Activated CD4-positive, CD25-positive, alpha-beta regulatory T cell treated with anti-CD3 and anti-CD28 coated beads, Interleukin-2, amount 50 U/mL, for 72 hours (primary cell): ENCODE measurements around the gene SRSF3.
"Not testable (repeated sequence)": the region's sequence is repeated elsewhere in the genome, so short reads cannot be mapped to it uniquely, and the experiment has no call there.

ENCODE experiments used
- DNase-seq: peaks from one replicate; pipeline ENCODE4 v3.0.0; 2021

The SRSF3 gene

DNA sequence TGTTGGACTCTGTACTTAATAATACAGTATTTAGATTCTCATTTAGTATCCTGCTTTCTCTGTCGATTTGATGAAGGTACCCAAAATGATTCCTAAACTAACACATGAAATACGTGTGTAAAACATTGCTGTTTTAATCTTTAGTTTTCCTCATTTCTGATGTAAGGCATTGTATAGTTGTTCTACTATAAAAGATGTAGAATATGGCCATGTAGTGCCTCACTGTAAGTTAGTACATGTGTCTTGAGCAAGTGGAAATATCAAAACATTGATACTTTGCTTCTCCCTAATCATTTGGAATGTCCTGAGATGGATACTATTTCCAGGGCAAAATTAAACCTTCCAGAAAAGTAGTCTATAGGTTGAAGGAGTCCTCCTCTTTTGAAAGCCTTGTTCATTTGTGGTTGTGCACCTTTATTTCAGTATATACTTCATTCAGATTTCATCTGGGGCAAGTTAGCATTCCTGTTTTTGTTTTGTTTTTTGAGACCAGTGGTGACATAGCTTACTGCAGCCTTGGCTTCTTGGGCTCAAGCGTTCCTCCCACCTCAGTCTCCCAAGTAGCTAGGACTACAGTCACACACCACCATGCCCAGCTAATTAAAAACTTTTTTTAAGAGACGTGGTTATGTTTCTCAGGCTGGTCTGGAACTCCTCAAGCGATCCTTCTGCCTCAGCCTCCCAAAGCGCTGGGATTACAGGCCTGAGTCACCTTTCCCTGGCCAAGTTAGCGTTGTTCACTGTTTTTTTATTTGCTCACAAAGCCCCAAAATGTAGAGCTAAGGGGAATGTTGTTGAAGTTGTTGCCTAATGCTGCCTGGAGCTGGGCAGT, 11.6 kb downstream of the SRSF3 start:
- no peak for DNase-seq

DNA sequence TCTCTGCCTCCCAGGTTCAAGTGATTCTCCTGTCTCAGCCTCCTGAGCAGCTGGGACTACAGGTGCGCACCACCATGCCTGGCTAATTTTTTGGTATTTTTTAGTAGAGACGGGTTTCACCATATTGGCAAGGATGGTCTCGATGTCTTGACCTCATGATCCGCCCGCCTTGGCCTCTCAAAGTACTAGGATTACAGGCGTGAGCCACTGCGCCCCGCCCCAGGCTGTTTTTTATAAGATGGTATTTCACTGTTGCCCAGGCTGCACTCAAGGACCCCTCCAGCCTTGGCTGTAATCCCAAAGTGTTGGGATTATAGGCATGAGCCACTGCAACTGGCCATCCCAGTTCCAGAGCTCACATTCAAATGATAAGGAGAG, 13.1 kb downstream of the SRSF3 start:
- peak; percentile 27 for DNase-seq

DNA sequence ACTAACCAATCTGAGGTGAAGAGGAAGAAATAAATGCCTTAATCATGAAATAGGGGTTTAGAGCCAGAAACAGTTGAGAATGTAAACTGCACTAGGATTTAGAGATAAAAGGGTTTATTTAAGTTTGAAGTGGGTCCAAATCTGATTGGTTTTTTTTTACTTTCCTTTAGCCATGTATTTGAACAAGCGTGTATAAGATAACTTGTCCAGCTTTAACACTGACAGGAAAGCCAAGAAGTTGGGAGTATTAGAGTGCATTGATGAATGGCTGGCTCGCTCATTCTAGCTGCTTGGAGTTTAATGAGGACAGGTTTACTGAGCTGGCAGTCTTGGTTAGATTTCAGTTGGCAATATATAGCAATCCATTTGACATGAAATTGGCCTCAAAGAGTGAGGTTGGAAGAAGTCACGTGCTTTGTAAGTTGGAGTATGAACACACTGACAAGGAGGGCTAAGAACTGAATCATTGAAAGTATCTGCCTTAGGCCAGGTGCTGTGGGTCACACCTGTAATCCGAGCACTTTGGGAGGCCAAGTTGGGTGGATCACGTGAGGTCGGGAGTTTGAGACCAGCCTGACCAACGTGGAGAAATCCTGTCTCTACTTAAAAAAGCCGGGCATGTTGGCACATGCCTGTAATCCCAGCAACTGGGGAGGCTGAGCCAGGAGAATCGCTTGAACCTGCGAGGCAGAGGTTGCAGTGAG, 13.7 kb downstream of the SRSF3 start:
- peak; percentile 3 for DNase-seq

DNA sequence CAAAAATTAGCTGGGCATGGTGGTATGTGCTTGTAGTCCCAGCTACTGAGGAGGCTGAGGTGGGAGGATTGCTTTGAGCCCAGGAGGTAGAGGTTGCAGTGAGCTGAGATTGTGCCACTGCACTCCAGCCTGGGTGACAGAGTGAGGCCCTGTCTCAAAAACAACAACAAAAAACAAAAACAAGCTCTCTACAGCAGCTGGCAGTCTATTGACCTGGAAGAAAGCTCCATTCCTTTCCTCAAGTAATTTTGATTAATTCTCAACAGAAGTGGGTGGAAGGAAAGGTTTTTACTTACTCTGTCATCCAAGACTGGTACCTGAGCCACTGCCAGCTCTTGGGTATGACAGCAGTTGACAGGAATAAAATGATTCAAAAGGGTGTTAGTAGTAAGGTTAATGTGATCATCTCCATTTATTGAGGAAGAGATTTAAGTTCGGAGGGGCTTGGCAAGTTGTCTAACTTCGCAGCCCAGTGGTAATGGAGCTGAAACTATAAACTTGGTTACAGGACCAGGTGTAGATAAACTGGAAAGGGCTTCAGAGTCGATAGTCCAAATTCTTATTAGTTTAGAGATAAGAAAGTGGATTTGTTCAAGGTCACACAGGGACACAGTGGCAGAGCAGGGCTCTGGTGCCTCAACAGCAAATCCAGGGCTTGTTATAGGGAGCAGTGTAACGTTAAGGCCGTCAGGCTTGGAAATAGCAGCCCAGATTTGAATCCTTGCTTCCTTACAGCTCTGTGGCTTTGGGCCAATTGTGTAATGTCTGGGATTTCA, 14.8 kb downstream of the SRSF3 start:
- DNase-seq = peak; percentile 6

DNA sequence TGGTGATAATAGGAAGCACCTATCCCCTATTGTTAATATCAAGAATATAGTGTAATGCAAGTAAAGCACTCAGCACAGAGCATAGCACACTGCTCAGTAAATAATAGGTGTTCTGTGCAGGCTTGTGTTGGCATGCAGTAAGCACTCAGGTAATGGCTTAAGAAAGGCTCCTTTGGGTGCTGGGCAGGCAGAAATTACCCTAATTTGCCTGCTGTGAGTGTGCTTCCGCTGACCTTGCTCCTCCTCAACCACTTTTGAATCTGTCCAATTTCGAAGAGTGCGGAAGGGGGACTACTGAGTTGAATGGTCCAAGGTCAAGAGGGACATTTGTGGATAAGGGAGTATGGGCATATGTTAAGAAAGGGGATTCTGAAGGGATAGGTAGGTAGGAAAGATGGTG, 15.4 kb downstream of the SRSF3 start:
- DNase-seq = no peak

DNA sequence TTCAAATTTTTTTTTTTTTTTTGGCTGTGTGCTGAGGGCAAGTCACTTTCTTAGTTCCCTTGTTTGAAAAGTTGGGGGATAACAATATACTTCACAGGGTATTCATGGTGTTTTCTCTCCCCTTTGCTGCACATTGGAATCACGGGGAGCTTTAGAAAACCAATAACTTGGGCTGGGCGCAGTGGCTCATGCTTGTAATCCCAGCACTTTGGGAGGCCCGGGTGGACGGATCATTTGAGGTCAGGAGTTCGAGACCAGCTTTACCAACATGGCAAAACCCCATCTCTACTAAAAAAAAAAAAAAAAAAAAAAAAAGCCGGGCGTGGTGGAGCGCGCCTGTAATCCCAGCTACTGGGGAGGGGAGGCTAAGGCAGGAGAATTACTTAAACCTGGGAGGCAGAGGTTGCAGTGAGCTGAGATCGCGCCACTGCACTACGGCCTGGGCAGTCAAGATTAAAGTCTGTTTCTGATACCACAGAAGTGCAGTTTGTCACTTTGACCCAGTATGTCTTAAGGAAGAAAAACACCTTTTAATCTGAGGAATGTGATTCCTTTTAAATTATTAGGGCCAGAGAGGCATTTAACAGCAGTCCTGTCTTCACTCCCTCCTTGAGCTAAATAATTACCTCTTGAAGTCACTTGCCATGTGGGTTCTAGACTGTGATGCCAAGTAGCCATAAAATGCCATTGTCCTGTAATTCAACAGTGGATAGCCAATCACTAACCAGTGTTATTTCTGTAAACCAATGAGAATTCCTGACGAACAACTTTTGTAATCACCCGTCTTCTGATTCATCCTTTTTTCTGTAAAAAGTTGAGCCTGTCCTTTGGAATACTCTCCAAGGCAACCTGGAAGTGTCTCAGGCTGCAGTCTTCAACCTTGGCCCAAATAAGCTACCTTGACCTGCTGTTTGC, 16.1 kb downstream of the SRSF3 start:
- DNase-seq = no peak

DNA sequence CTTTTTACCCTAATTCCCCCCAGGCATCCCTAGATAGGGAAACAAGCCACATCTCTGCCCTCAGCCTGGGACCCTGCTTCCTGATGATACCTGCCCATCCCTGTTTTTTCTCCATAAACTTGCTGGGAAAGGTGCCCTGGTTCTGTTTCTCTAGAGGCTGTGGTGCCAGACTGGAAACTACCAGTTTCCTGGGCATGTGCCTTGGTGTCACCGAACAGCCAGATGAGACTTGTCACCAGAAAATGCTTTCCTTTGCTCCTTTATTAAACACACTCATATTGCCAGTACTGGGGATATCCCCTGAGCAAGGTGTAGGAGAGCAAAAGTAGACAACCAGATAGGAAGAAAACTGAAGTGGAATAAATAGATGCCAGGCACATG, 16.8 kb downstream of the SRSF3 start:
- DNase-seq = no peak

DNA sequence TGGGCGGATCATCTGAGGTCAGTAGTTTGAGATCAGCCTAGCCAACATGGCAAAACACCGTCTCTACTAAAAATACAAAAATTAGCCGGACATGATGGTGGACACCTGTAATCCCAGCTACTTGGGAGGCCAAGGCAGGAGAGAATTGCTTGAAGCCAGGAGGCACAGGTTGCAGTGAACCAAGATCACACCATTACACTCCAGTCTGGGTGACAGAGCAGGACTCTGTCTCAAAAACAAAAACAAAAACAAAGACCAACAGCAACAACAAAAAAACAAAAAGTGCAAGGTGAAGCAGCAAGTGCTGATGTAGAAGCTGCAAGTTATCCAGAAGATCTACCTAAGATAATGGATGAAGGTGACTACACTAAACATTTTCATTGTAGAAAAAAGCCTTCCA, 17.5 kb downstream of the SRSF3 start:
- not testable (repeated sequence) for DNase-seq

DNA sequence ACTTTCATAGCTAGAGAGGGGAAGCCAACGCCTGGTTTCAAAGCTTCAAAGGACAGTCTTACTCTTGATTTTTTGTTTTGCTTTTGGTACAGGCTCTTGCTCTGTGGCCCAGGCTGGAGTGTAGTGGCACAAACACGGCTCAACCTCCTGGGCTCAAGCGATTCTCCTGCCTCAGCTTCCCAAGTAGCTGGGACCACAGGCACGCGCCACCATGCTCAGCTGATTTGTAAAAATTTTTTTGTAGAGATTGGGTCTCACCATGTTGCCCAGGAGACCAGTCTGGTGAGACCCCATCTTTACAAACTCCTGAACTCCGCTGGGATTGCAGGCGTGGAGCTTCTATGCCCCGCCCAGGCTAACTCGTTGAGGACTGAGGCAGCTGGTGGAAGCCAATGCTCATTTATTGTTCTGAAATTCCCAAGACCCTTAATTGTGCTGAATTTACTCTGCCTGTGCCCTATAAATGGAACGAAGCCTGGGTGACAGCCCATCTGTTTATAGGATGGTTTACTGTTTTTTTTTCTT, 18.0 kb downstream of the SRSF3 start:
- no peak for DNase-seq

DNA sequence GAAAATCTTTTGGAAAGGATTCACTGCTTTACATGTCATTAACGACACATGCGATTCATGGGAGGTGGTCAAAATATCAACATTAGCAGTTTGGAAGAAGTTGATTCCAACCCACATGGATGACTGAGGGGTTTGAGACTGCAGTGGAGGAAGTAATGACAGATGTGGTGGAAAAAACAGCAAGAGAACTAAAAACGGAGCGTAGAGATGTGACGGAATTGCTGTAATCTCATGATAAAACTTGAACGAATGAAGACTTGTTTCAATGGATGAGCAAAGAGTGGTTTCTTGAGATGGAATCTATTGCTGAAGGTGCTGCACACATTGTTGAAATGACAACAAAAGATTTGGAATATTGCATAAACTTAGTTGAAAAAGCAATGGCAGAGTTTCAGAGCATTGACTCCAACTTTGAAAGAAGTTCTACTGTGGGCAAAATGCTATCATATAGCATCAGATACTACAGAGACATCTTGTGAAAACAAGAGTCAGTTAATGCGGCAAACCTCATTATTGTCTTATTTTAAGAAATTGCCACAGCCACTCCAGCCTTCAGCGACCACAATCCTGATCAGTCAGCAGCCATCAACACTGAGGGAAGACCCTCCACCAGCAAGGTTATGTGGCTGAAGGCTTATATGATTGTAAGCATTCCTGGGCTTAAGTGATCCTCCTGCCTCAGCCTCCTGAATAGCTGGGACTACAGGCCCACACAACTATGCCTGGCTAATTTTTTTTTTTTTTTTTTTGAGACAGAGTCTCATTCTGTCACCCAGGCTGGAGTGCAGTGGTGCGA, 19.2 kb downstream of the SRSF3 start:
- no peak for DNase-seq

DNA sequence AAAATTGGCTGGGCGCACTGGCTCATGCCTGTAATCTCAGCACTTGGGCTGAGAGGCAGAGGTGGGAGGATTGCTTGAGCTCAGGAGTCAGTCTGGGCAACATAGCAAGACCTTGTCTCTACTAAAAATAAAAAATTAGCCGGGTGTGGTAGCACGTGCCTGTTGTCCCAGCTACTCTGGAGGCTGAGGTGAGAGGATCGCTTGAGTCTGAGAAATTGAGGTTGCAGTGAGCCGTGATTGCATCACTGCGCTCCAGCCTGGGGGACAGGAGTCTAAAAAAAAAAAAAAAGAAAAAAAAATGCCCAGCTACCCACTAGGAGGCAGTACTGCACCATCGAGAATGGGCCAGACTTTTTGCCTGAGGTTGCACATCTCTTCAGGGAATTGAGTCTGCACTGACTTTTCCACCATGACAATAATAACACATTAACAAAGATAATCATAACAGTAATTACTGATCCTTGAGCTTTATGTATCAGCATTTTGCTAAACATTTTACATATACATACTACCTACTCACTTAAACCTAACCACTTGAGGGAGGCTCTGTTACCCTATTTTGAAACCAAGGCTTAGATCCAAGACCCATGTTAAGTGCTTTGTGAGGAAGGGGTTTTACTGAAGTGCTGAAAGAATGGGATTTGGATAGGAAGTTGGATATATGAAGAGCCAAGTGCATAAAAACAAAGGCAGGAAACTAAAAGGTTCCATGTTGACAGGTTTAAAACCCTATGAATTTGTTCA, 21.0 kb downstream of the SRSF3 start:
- DNase-seq = peak; percentile 34

DNA sequence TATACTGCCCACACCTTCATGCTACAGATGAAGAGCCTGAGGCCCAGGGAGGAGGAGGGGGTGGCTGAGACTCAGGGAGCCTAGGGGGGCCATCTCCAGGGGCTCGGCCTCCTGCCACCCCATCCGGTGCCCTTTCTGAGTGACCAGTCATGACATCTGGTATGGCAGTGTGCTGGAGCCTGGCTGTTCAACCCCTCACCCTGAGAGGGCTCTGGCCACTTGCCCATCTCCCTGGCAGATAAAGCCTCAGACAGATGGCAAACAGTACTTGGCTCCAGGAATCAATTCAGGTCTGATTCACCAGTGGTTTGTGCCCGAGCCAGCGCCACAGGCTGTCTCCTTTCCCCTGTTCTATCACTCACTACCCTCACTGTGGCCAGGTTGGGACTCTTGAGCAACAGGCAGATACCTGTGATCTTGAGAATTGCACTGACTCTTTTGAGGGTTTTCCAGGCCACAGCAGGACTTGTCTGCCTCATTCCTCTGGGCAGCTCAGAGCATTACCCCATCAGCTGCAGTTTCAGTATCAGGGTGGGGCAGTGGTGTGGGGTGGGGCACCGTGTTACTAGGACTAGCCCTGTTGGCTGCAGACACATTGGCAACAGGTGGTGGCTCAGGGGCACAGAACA, 22.8 kb downstream of the SRSF3 start:
- DNase-seq = no peak

DNA sequence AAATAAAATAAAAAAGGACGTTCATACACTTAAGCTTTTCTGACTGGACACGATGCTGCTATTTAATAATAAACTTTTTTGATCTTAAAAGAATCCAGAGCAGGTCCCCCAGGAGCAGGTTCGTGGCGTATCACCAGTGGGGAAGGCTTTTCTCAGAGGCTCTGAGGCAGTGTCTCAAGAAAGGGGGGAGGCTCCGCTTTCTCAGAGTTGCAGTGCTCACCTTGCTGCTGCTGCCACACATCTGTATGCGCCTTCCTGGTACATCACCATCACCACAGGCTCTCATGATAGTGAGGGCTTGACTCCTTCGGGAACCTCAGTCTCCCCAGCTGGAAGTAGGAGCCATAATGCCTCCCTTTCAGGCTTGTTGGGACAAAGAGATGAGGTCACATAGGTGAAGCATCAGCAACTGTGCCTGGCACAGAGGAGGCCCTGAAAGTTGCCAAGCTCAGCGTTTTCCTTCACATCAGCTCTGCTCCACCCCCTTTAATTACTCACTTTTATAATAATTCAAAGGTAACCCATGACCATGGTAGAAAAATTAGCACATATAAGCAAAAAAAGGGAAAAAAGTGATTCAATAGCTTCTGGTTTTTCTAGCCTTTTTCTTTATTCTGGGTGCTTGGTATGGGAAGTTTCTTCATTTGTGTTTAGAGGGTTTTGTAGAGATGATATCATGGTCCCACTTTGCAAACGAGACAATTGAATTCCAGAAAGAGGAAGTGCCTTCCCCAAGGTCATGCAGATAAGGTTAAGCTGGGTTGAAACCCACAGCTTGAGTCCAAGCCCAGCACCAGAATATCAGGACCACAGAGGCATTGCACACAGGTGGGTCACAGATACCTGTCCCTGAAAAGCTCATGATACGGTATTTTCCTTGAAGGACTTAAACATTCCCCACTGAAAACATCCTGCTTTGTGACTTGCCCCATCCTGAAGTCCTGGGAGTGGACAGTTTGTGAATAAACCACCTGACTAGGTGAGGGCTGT, 24.5 kb downstream of the SRSF3 start:
- DNase-seq = no peak

DNA sequence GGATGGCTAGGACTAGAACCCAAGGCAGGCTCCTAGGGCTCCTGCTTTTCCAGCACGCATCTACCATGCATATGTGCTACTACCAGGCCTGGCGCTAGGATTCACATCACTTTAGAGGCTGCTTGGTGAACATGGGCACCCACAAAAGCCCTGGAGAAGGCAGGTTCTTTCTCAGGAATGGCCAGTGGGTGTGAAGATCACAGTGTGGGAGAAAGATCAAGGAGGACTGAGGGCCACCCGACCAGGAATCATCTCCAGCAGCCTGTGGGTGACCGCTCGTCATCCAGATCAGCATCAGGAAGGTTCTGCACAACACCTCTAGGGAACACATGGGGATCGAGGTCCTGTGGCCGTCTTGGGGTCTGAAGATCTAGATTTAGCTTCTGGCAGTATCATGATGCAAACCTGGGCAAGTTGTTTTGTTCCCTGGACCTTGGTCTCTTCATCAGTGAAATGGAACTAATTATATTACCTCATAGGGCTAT, 27.3 kb downstream of the SRSF3 start:
- DNase-seq = peak; percentile 1

DNA sequence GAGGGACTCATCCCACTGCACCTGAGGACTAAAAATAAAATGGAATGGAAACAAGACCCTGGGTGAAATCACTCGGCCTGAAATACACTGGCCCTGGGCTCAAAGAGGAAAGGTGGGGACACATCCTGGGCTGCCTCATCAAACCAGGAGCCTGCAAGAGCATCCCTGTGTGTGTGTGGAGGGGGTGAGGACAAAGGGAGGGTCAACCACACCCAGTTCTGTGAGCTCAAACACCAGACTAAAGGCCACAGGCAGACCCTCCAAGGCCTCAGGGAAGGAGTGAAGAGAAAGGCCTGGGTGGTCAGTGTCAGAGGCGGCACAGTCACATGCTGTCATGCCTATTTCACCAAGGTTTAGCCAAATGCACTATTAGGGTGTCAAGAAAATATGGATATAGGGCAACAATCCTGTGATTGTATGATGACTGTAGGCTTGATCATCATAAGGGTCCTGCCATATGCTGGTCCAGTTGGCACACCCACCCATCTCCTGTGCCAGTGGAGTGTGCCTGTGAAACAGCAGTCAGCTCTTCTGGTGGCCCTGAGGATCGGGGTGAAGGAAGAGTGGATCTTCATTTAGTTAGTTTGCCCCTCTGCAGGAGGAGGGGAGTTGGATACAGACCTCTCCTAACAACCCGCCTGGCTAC, 28.9 kb downstream of the SRSF3 start:
- DNase-seq = peak; percentile 17

DNA sequence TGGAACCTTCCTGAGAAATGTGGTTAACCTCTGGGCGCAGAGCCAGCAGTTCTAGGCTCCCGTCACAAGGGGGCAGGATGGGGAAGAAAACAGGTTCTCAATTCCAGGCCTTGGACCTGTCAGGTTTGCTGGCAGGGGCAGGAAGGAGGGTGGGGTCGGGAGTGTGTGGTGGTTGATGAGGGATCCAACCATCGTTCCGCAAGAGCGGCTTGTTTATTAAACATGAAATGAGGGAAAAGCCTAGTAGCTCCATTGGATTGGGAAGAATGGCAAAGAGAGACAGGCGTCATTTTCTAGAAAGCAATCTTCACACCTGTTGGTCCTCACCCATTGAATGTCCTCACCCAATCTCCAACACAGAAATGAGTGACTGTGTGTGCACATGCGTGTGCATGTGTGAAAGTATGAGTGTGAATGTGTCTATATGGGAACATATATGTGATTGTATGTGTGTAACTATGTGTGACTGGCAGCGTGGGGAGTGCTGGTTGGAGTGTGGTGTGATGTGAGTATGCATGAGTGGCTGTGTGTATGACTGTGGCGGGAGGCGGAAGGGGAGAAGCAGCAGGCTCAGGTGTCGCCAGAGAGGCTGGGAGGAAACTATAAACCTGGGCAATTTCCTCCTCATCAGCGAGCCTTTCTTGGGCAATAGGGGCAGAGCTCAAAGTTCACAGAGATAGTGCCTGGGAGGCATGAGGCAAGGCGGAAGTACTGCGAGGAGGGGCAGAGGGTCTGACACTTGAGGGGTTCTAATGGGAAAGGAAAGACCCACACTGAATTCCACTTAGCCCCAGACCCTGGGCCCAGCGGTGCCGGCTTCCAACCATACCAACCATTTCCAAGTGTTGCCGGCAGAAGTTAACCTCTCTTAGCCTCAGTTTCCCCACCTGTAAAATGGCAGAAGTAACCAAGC, 29.6 kb downstream of the SRSF3 start:
- peak; percentile 81 for DNase-seq
